Mesendoderm (in vitro differentiated cells): ENCODE data around the gene NOTCH4.

Source experiments
- DNase-seq: peaks from one replicate; pipeline ENCODE4 v3.0.0; 2013
- H2AK5ac ChIP-seq: 2 replicates; pipeline ENCODE4 v1.6.1; 2013; ENCODE audit warnings: low read length, inconsistent platforms
- H2BK120ac ChIP-seq: 2 replicates; pipeline ENCODE4 v1.6.1; 2013; ENCODE audit warnings: low read depth, mild to moderate bottlenecking, low read length, moderate library complexity, mixed read lengths
- H2BK15ac ChIP-seq: replicated peaks from 2 replicates; pipeline ENCODE4 v1.6.1; 2013; ENCODE audit warnings: low read depth, mild to moderate bottlenecking, moderate library complexity
- H2BK5ac ChIP-seq: 2 replicates; pipeline ENCODE4 v1.6.1; 2013; ENCODE audit warnings: low read length, inconsistent platforms
- H3K18ac ChIP-seq: 2 replicates; pipeline ENCODE4 v1.6.1; 2013; ENCODE audit warnings: mild to moderate bottlenecking, low read length, mixed read lengths
- H3K23ac ChIP-seq: one replicate; pipeline ENCODE4 v1.6.1; 2013; ENCODE audit warnings: low read length
- H3K27ac ChIP-seq: 2 replicates; pipeline ENCODE4 v1.5.1; 2013; ENCODE audit warnings: low read depth, mild to moderate bottlenecking, inconsistent platforms, low read length, moderate library complexity
- H3K27me3 ChIP-seq: 2 replicates; pipeline ENCODE4 v1.6.1; 2013; ENCODE audit warnings: low read length, control low read depth, mild to moderate bottlenecking, inconsistent platforms; ENCODE audit not compliant: insufficient read depth, poor library complexity
- H3K36me3 ChIP-seq: 2 replicates; pipeline ENCODE4 v1.6.1; 2013; ENCODE audit warnings: low read length, inconsistent platforms; ENCODE audit not compliant: control insufficient read depth, insufficient read depth
- H3K4ac ChIP-seq: one replicate; pipeline ENCODE4 v1.6.1; 2013; ENCODE audit warnings: low read depth, mild to moderate bottlenecking, low read length, moderate library complexity
- H3K4me1 ChIP-seq: 2 replicates; pipeline ENCODE4 v1.6.1; 2013; ENCODE audit warnings: low read depth, low read length, inconsistent platforms; ENCODE audit not compliant: control insufficient read depth
- H3K4me2 ChIP-seq: 2 replicates; pipeline ENCODE4 v1.6.1; 2013; ENCODE audit warnings: low read length
- H3K4me3 ChIP-seq: 2 replicates; pipeline ENCODE4 v1.5.1; 2013; ENCODE audit warnings: mild to moderate bottlenecking, low read length
- H3K56ac ChIP-seq: one replicate; pipeline ENCODE4 v1.6.1; 2013; ENCODE audit warnings: low read length
- H3K79me1 ChIP-seq: 2 replicates; pipeline ENCODE4 v1.6.1; 2013; ENCODE audit warnings: low read length, inconsistent platforms
- H3K79me2 ChIP-seq: 2 replicates; pipeline ENCODE4 v1.6.1; 2013; ENCODE audit warnings: mild to moderate bottlenecking, low read length; ENCODE audit not compliant: control insufficient read depth, insufficient read depth
- H3K9ac ChIP-seq: 2 replicates; pipeline ENCODE4 v1.6.1; 2013; ENCODE audit warnings: low read length, inconsistent platforms
- H4K5ac ChIP-seq: one replicate; pipeline ENCODE4 v1.6.1; 2013; ENCODE audit warnings: low read length
- H4K8ac ChIP-seq: one replicate; pipeline ENCODE4 v1.6.1; 2013; ENCODE audit warnings: low read depth, mild to moderate bottlenecking, control low read depth, low read length, moderate library complexity
- WGBS: extraction: QIAGEN DNeasy Blood & Tissue Kit; methylation state at CpG from one replicate; pipeline ENCODE4 v1.1.7; 2013; ENCODE audit warnings: low lambda C conversion rate, missing lambda C conversion rate; ENCODE audit not compliant: insufficient coverage; ENCODE audit errors: extremely low coverage; 5-methylcytosine and 5-hydroxymethylcytosine counted together

Gene NOTCH4

GRCh38 chr6:32181148-32181702 is 42.6 kb downstream of the NOTCH4 start:
- Histone ChIP-seq H3K36me3 (peaks cover 1% of the 10 kb centered on the region), H3K4ac (no peak overlapping the region), H3K9ac (no peak overlapping the region), H4K5ac (no peak overlapping the region), H3K4me3 (no peak overlapping the region), H2BK120ac (no peak overlapping the region), H3K4me2 (no peak overlapping the region), H3K56ac (no peak overlapping the region), H4K8ac (no peak overlapping the region), H3K27me3 (no peaks in the 10 kb centered on the region), H3K79me1 (peaks cover 3% of the 10 kb centered on the region), H3K18ac (no peak overlapping the region), H2BK15ac (no peak overlapping the region), H3K4me1 (peaks cover 9% of the 10 kb centered on the region), H2AK5ac (no peak overlapping the region), H3K23ac (no peak overlapping the region), H2BK5ac (no peak overlapping the region), H3K27ac (no peak overlapping the region), H3K79me2 (peaks cover 8% of the 10 kb centered on the region)
- no peak for DNase-seq
- no CpG with 5 or more reads among the region's 15 CpGs for WGBS

GRCh38 chr6:32179766-32180405 is 44.0 kb downstream of the NOTCH4 start:
- WGBS: no CpG with 5 or more reads among the region's 10 CpGs
- Histone ChIP-seq H3K56ac (peak overlapping the region; percentile 91), H3K18ac (no peak overlapping the region), H3K79me2 (peaks cover 17% of the 10 kb centered on the region), H3K9ac (no peak overlapping the region), H4K5ac (no peak overlapping the region), H3K4ac (no peak overlapping the region), H3K27me3 (no peaks in the 10 kb centered on the region), H2BK120ac (no peak overlapping the region), H3K79me1 (peaks cover 6% of the 10 kb centered on the region), H3K23ac (no peak overlapping the region), H3K4me3 (no peak overlapping the region), H2BK15ac (no peak overlapping the region), H4K8ac (no peak overlapping the region), H3K36me3 (peaks cover 1% of the 10 kb centered on the region), H2AK5ac (no peak overlapping the region), H3K4me2 (no peak overlapping the region), H3K4me1 (peaks cover 13% of the 10 kb centered on the region), H3K27ac (no peak overlapping the region), H2BK5ac (no peak overlapping the region)
- no peak for DNase-seq

GRCh38 chr6:32178547-32179440 is 45.1 kb downstream of the NOTCH4 start:
- WGBS: 100% methylated on average over 1 of the region's 24 CpGs

GRCh38 chr6:32177788-32178546 is 45.9 kb downstream of the NOTCH4 start, which contains the start of gene RNF5:
RNF5 (plus strand) TSS chr6:32178405; CDS start chr6:32178512, 107 bp downstream.
- Histone ChIP-seq H3K56ac (peak within 1 kb of the TSS; percentile 91), H3K36me3 (peaks cover 1% of the 10 kb centered on the region), H2BK5ac (peak within 1 kb of the TSS; percentile 68), H2BK15ac (no peak within 1 kb of the TSS), H3K79me1 (peaks cover 20% of the 10 kb centered on the region), H3K4me1 (peaks cover 16% of the 10 kb centered on the region), H3K27me3 (no peaks in the 10 kb centered on the region), H3K18ac (peak within 1 kb of the TSS; percentile 47), H2BK120ac (no peak within 1 kb of the TSS), H4K8ac (no peak within 1 kb of the TSS), H3K4ac (peak within 1 kb of the TSS; percentile 89), H2AK5ac (peak within 1 kb of the TSS; percentile 9), H4K5ac (peak within 1 kb of the TSS; percentile 40), H3K4me3 (peak within 1 kb of the TSS; percentile 43), H3K27ac (peak within 1 kb of the TSS; percentile 89), H3K23ac (peak within 1 kb of the TSS; percentile 48), H3K9ac (peak within 1 kb of the TSS; percentile 88), H3K79me2 (peaks cover 33% of the 10 kb centered on the region), H3K4me2 (peak within 1 kb of the TSS; percentile 93)
- WGBS: no CpG with 5 or more reads among the region's 33 CpGs
- peak; percentile 100 for DNase-seq

More at GRCh38 chr6:32178547-32179440, 45.1 kb downstream of the NOTCH4 start:
- Histone ChIP-seq H2AK5ac (peak overlapping the region; percentile 9), H3K4me1 (peaks cover 15% of the 10 kb centered on the region), H2BK5ac (no peak overlapping the region), H3K27me3 (no peaks in the 10 kb centered on the region), H4K8ac (no peak overlapping the region), H3K9ac (peak overlapping the region; percentile 88), H4K5ac (no peak overlapping the region), H3K4me3 (peak overlapping the region; percentile 43), H3K79me2 (peaks cover 28% of the 10 kb centered on the region), H3K18ac (no peak overlapping the region), H3K23ac (peak overlapping the region; percentile 48), H3K4ac (no peak overlapping the region), H3K79me1 (peaks cover 15% of the 10 kb centered on the region), H3K36me3 (peaks cover 1% of the 10 kb centered on the region), H3K27ac (no peak overlapping the region), H2BK120ac (no peak overlapping the region), H2BK15ac (no peak overlapping the region), H3K56ac (peak overlapping the region; percentile 91), H3K4me2 (peak overlapping the region; percentile 93)
- DNase-seq: no peak

- Histone ChIP-seq H3K4me3 (peak overlapping the region; percentile 36), H2BK5ac (peak overlapping the region; percentile 68), H3K56ac (peak overlapping the region; percentile 91), H2BK15ac (no peak overlapping the region), H3K4ac (peak overlapping the region; percentile 89), H4K8ac (no peak overlapping the region), H3K18ac (peak overlapping the region; percentile 47), H3K23ac (no peak overlapping the region), H3K79me2 (peaks cover 37% of the 10 kb centered on the region), H3K79me1 (peaks cover 25% of the 10 kb centered on the region), H3K4me2 (peak overlapping the region; percentile 77), H3K27me3 (no peaks in the 10 kb centered on the region), H3K27ac (peak overlapping the region; percentile 89), H2AK5ac (no peak overlapping the region), H3K9ac (peak overlapping the region; percentile 88), H3K36me3 (peaks cover 1% of the 10 kb centered on the region), H3K4me1 (peaks cover 17% of the 10 kb centered on the region), H2BK120ac (no peak overlapping the region), H4K5ac (peak overlapping the region; percentile 40)
- no peak for DNase-seq
- WGBS: no CpG with 5 or more reads among the region's 20 CpGs
Measured at GRCh38 chr6:32177183-32177787, 46.6 kb downstream of the NOTCH4 start.
